H7 (cell line): ENCODE data around the gene PRDM7. TPM values are rescaled to one million over a fixed set of nuclear protein-coding genes. Genes with fewer than 3 reads are reported as not detected.
"Not testable (repeated sequence)": the region's sequence is repeated elsewhere in the genome, so short reads cannot be mapped to it uniquely, and the experiment has no call there.

Experiments
- DNase-seq: peaks from one replicate; pipeline ENCODE4 v3.0.0; 2012
- H3K27me3 ChIP-seq: 2 replicates; pipeline ENCODE4 v1.6.0; 2011; ENCODE audit warnings: mild to moderate bottlenecking, low read length; ENCODE audit not compliant: control insufficient read depth, insufficient read depth
- H3K36me3 ChIP-seq: replicated peaks from 2 replicates; pipeline ENCODE4 v1.5.1; 2011; ENCODE audit warnings: low read length; ENCODE audit not compliant: control insufficient read depth, insufficient read depth
- H3K4me3 ChIP-seq: 2 replicates; pipeline ENCODE4 v1.5.1; 2011; ENCODE audit warnings: low read depth, mild to moderate bottlenecking, control low read depth, low read length, moderate library complexity; ENCODE audit not compliant: insufficient read depth
- total RNA-seq: library from RNA; depleted of rRNA; stranded (reverse); fragments of >200 nt; shearing (Covaris generic); gene quantifications from 2 replicates; pipeline ENCODE4 v1.2.3, GENCODE V29; 2014

The PRDM7 gene
- total RNA-seq, 1 experiment from 2014 or later: not detected

DNA sequence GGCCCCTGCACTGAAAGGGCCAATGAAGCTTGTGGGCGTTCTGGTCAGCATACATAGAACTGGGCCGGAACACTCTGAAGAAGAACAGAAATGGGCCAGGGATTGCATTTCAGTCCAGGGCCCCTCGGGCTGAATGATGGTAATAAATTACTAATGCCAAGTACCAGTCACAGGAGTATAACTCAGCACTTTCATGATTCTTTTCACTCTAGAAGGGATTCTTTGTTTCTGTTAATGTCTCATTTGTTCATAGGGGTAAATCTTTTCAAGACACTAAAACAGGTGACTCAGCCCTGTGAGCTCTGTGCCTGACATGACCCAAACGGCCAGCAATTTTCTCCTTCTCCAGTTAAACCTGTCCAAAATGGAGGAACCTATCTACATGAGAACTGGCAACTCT is 15.7 kb upstream of the PRDM7 start:
- H3K27me3 ChIP-seq, DNase-seq: not testable (repeated sequence)

DNA sequence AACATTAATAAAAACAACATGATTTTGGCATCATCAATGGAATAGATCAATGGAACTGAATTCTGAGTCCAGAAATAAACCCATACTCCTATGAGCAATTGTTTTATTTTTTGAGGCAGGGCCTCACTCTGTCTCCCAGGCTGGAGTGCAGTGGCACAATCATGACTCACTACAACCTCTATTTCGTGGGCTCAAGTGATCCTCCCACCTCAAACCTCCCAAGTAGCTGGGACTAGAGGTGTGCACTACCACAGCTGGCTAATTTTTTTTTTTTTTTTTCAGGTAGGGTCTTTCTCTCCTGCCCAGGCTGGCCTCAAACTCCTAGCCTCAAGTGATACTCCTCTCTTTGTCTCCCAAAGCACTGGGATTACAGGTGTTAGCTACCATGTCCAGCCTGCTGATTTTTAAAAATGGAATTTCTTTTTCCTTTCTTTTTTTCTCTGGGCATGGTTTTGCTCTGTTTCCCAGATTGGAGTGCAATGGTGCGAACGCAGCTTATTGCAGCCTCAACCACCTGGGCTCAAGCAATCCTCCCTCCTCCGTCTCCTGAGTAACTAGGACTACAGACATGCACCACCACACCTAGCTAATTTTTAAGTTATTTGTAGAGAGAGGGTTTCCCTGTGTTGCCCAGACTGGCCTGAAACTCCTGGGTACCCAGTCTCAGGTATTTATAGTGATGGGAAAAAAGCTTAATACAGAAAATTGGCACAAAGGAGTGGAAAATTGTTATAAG is 7.3 kb upstream of the PRDM7 start:
- no peak overlapping the region for H3K4me3 ChIP-seq
- DNase-seq: no peak
- no peaks in the 10 kb centered on the region for H3K27me3 ChIP-seq
- no peaks in the 10 kb centered on the region for H3K36me3 ChIP-seq

More for the DNA sequence above, 15.7 kb upstream of the PRDM7 start:
- H3K36me3 ChIP-seq, H3K4me3 ChIP-seq: not testable (repeated sequence)

DNA sequence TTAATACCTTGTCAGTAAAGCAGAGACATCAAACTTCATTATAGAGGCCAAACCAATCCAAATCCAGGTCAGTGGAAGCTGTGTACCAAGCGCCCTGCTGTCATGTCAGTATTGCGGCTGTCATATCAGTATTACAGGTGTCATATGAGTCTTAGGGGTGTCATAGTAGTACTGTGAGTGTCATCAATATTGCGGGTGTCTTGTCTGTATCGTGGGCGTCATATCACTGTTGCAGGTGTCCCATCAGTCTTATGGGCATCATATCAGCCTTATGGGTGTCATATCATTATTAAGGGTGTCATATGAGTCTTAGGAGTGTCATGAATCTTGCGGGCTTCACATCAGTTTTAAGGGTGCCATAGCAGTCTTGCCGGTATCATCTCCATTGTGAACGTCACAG is 6.0 kb upstream of the PRDM7 start:
- Histone ChIP-seq H3K36me3 (no peaks in the 10 kb centered on the region), H3K27me3 (peaks cover 5% of the 10 kb centered on the region), H3K4me3 (no peak overlapping the region)
- DNase-seq: no peak

DNA sequence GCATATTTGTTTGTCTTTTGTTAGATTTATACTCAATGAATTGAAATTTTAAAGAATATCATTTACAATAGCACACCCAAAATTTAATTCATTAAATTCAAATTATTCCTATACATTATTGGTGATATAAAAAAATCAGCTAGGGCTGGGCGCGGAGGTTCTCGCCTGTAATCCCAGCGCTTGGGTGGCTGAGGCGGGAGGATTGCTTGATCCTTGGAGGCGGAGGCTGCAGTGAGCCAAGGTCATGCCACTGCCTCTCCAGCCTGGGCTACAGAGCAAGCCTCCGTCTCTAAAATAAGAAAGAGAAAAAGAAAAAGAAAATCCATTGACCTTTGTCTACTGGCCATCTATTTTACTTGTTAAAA is 4.5 kb upstream of the PRDM7 start:
- H3K36me3 ChIP-seq: no peaks in the 10 kb centered on the region
- H3K4me3 ChIP-seq: no peak overlapping the region
- no peak for DNase-seq
- peaks cover 11% of the 10 kb centered on the region for H3K27me3 ChIP-seq

DNA sequence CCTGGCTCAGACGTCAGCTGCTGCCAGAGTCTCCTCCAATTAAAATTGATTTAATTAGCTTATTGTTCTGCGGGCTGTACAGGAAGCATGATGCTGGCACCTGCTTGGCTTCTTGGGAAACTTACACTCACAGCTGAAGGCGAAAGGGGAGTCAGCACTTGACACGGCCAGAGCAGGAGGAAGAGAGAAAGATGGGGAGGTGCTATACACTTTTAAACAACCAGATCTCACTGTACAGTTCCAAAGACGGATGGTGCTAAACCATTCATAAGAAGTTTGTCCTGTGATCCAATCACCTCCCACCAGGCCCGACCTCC is 1.4 kb upstream of the PRDM7 start:
- Histone ChIP-seq H3K27me3 (peaks cover 21% of the 10 kb centered on the region), H3K36me3 (no peaks in the 10 kb centered on the region), H3K4me3 (no peak overlapping the region)
- DNase-seq: no peak

DNA sequence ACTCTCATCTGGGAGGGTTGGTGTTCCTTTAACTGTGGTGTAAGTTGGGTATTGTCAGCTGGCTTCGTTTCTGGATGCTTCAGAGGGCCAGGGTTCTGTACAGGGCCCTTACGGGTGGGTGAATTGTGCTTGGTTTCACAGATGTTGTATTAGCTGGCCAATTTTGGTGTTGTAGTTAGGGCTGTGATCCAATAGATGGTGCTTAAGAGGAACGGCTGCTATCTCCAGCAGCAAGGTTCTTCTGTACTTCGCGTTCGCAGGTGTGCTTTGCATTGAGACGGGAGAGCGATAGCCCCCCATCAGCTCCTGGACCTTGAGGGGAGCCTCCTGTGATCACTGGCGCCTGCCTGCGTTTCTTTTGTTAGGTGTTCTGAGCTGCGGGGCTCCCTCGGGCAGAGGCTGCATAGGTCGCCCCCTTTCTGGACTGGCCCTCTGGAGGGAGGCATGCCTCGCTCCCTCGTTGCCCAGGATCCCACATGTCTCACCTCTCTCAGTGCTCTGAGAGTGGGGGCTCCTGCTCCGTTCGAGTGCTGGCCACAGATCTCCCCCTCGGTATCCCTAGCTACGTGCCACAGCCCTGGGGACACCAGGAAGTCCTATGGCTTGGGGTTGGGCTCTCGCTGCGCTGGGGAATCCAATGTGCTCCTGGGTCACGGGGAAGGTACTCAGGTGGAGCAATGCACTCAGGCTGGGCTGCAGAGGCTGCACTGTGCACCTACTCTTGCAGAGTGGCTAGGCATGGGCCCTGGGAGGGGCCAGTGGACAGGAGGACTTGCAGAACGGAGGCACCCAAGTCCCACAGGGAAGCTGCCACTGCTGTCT is 837 bp upstream of the PRDM7 start:
- H3K4me3 ChIP-seq: peak overlapping the region; percentile 37
- peak; percentile 62 for DNase-seq
- peaks cover 21% of the 10 kb centered on the region for H3K27me3 ChIP-seq
- no peaks in the 10 kb centered on the region for H3K36me3 ChIP-seq

DNA sequence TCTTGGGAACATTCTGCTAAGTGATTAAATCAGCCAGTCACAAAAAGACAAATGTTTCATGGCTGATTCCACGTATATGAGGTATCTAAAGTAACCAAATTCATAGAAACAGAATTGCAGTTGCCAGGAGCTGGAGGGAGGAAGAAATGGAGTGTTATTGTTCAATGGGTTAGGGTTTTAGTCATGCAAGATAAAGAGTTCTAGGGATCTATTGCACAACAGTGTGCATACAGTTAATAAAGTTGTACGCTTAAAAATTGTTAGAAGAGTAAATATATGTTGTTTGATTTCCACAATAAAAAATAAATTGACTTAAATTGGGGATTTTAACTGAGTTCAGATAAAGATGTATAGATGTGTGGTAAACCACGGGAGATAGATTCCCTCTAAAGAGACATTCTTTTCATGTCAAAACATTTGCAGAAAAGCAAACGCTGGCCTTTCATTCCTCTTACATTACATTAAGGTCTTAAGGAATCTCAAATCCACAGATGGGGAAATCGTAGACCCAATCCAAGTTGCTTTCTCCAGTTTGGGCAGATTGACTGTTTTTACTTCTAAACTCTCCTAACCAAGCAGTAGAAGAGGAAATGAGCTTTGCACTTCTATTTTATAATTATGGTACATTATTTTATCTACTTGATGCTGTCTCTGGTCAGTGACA is 4.6 kb downstream of the PRDM7 start:
- no peak overlapping the region for H3K4me3 ChIP-seq
- H3K27me3 ChIP-seq: peaks cover 14% of the 10 kb centered on the region; the same call in 1 of the 2 replicates
- no peaks in the 10 kb centered on the region for H3K36me3 ChIP-seq
- no peak for DNase-seq

DNA sequence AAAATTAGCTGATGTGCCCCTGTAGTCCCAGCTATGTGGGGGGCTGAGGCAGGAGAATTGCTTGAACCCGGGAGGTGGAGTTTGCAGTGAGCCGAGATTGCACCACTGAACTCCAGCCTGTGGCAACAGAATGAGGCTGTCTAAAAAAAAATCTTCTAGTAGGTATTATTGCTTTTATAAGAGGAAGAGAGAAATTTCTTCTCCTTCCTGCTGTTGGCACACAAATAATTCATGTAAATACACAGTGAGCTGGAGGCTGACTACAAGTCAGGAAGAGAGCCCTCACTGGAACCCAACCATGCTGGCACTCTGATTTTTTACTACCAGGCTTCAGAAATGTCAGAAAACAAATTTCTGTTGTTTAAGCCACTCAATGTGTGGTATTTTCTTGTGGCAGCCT is 6.7 kb downstream of the PRDM7 start:
- Histone ChIP-seq H3K4me3 (no peak overlapping the region), H3K36me3 (no peaks in the 10 kb centered on the region), H3K27me3 (no peaks in the 10 kb centered on the region; the same call in 1 of the 2 replicates)
- no peak for DNase-seq

DNA sequence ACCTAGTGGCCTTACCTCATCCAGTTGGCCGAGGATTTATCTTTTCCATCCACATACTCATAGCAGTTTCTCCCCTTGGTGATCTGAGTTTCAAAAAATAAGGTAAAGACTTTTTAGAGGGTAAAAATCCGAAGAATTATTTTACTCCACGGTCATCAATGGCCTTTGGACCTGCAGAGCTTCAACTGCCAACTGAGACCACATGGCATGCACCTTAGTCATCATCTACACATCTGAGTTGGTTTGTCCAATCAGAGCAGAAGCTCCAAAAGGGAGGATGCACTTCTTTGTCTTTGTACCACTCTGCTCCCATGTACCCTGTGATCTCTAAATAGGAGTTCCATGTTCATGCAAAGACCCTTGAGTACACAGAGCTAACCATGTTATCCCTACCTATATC is 15.7 kb downstream of the PRDM7 start:
- H3K27me3 ChIP-seq: no peaks in the 10 kb centered on the region
- no peaks in the 10 kb centered on the region for H3K36me3 ChIP-seq
- no peak for DNase-seq
- no peak overlapping the region for H3K4me3 ChIP-seq

DNA sequence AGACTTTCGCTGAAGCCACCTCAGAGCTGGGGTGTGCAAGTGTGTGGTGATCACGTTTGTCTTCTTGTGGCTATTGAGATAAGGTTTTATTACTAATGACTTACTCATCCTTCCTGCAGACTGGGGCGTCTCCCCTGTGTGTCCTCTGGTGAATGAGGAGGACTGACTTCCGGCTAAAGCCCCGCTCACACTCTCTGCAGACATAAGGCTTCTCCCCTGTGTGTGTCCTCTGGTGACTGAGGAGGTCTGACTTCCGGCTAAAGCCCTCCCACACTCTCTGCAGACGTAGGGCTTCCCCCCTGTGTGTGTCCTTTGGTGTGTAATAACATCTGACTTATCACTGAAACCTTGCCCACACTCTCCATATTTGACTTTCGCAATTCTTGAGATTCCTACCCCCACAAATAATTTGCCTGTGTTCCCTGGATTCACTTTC is 19.4 kb downstream of the PRDM7 start:
- H3K4me3 ChIP-seq: no peak overlapping the region
- no peaks in the 10 kb centered on the region for H3K27me3 ChIP-seq
- DNase-seq: no peak
- no peaks in the 10 kb centered on the region for H3K36me3 ChIP-seq

DNA sequence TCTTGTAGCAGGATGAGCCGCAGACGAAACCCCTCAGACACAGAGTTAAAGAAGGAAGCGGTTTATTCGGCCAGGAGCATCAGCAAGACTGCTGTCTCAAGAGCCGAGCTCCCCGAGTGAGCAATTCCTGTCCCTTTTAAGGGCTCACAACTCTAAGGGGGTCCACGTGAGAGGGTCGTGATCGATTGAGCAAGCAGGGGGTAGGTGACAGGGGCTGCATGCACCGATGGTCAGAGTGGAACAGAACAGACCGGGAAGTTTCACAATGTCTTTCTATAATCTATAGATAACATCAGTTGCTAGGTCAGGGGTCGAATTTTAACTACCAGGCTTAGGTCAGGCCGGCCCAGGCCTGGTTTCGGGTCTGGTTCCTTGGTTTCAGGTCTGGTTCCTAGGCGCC is 20.6 kb downstream of the PRDM7 start:
- not testable (repeated sequence) for H3K36me3 ChIP-seq, H3K27me3 ChIP-seq, DNase-seq, H3K4me3 ChIP-seq

DNA sequence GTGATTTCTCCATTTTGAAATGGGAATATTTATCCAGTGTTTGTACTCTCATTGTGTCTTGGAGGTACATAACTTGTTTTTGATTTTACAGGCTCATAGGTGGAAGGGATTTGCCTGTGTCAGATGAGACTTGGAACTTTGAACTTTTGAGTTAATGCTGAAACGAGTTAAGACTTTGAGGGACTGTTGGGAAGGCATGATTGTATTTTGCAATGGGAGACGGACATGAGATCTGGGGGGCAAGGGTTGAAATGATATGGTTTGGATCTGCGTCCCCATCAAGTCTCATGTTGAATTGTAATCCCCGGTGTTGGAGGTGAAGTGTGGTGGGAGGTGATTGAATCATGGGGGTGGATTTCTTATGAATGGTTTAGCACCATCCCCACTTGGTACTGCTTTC is 21.8 kb downstream of the PRDM7 start:
- Histone ChIP-seq H3K27me3 (no peaks in the 10 kb centered on the region), H3K4me3 (no peak overlapping the region), H3K36me3 (no peaks in the 10 kb centered on the region)
- DNase-seq: no peak

DNA sequence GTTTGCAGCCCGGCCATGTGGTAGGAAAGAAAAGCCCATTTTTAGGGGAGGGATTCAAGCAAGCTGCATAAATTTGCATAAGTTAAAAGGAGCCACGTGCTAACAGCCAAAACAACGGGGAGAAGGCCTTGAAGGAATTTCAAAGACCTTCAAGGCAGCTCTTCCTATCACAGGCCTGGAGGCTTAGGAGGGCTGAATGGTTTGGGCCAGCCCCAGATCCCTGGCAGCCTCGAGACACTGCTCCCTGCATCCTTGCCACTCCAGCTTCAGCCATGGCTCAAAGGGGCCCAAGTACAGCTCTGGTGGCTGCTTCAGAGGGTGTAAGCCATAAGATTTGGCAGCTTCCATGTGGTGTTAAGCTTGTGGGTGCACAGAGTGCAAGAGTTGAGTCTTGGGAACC is 22.6 kb downstream of the PRDM7 start:
- Histone ChIP-seq H3K36me3 (no peaks in the 10 kb centered on the region), H3K4me3 (no peak overlapping the region), H3K27me3 (no peaks in the 10 kb centered on the region)
- DNase-seq: no peak

DNA sequence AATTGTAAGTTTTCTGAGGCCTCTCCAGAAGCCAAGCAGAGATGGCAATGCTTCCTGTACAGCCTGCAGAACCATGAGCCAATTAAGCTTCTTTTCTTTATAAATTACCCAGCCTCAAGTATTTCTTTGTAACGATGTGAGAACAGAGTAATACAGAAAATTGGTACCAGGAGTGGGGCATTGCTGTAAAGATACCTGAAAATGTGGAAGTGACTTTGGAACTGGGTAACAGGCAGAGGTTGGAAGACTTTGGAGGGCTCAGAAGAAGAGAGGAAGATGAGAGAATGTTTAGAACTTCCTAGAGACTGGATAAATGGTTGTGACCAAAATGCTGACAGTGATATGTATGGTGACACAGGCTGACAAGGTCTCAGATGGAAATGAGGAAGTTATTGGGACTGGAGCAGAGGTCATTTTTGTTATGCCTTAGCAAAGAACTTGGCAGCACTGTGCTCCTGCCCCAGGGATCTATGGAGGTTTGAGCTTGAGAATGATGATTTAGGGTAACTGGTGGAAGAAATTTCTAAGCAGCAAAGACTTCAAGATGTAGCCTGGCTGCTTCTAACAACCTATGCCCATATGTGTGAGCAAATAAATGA is 23.1 kb downstream of the PRDM7 start:
- no peak for DNase-seq
- Histone ChIP-seq H3K36me3 (no peaks in the 10 kb centered on the region), H3K4me3 (no peak overlapping the region), H3K27me3 (no peaks in the 10 kb centered on the region)

DNA sequence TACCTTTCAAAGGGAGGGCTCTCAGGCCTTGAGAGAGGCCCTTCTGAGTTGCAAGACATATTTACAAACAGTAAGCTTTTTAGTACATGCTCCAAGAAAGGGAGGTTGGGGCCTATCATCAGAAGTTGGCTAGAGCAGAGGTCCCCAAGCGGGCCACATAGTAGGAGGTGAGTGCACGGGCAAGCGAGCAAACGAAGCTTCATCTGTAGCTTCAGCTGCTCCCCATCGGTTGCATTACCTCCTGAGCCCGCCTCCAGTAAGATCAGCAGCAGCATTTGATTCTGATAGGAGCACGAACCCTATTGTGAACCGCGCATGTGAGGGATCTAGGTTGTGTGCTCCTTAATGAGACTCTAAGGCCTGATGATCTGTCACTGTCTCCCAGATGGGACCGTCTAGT is 26.2 kb downstream of the PRDM7 start:
- Histone ChIP-seq H3K36me3 (no peaks in the 10 kb centered on the region), H3K27me3 (no peaks in the 10 kb centered on the region), H3K4me3 (no peak overlapping the region)
- no peak for DNase-seq
